DMS53 (cell line): ENCODE data around the gene THOP1.
A peak's percentile ranks its signal among the peaks of the same experiment; 100 is the strongest.

Source experiments
- DNase-seq: peaks from one replicate; lab custom pipeline; 2025; lab: John Stamatoyannopoulos, UW

THOP1 gene

GRCh38 chr19:2762783-2763496 is 22.4 kb upstream of the THOP1 start:
- no peak for DNase-seq

GRCh38 chr19:2763687-2764086 is 21.6 kb upstream of the THOP1 start:
- no peak for DNase-seq

GRCh38 chr19:2764945-2765344 is 20.4 kb upstream of the THOP1 start:
- DNase-seq: no peak

- DNase-seq: no peak
Observed at GRCh38 chr19:2765376-2765775, 19.9 kb upstream of the THOP1 start.

- no peak for DNase-seq
Observed at GRCh38 chr19:2766594-2767372, 18.5 kb upstream of the THOP1 start.

- no peak for DNase-seq
Observed at GRCh38 chr19:2767688-2768087, 17.6 kb upstream of the THOP1 start.

- DNase-seq: no peak
Observed at GRCh38 chr19:2768365-2769132, 16.8 kb upstream of the THOP1 start.

GRCh38 chr19:2769218-2769617 is 16.1 kb upstream of the THOP1 start:
- DNase-seq: no peak

GRCh38 chr19:2770055-2771013 is 15.0 kb upstream of the THOP1 start:
- DNase-seq: no peak

- no peak for DNase-seq
Observed at GRCh38 chr19:2771786-2772674, 13.3 kb upstream of the THOP1 start.

- DNase-seq: no peak
Observed at GRCh38 chr19:2774083-2774679, 11.1 kb upstream of the THOP1 start.

- no peak for DNase-seq
Observed at GRCh38 chr19:2774953-2775555, 10.2 kb upstream of the THOP1 start.

GRCh38 chr19:2775556-2776430 is 9.5 kb upstream of the THOP1 start:
- no peak for DNase-seq

GRCh38 chr19:2777952-2778683 is 7.2 kb upstream of the THOP1 start:
- DNase-seq: no peak

GRCh38 chr19:2779121-2779740 is 6.1 kb upstream of the THOP1 start:
- DNase-seq: no peak

- no peak for DNase-seq
Observed at GRCh38 chr19:2780284-2780683, 5.0 kb upstream of the THOP1 start.

GRCh38 chr19:2782329-2782935 is 2.9 kb upstream of the THOP1 start:
- DNase-seq: peak; percentile 44
